Neuronal stem cell (in vitro differentiated cells): ENCODE measurements around the gene ACAD10.
"Not testable (repeated sequence)": the region's sequence is repeated elsewhere in the genome, so short reads cannot be mapped to it uniquely, and the experiment has no call there.

ENCODE experiments used
- DNase-seq: peaks from one replicate; pipeline ENCODE4 v3.0.0-alpha.2; 2013; ENCODE audit warnings: low spot score
- H2AFZ ChIP-seq: one replicate; pipeline ENCODE4 v1.6.1; 2013; ENCODE audit warnings: mild to moderate bottlenecking, low read length, inconsistent platforms
- H2AK5ac ChIP-seq: 2 replicates; pipeline ENCODE4 v1.6.1; 2013; ENCODE audit warnings: low read depth, mild to moderate bottlenecking, inconsistent platforms, low read length, moderate library complexity, mixed read lengths
- H2BK120ac ChIP-seq: 2 replicates; pipeline ENCODE4 v1.6.1; 2013; ENCODE audit warnings: low read depth, mild to moderate bottlenecking, inconsistent platforms, low read length, moderate library complexity, mixed read lengths
- H2BK12ac ChIP-seq: one replicate; pipeline ENCODE4 v1.6.1; 2013; ENCODE audit warnings: low read length, inconsistent platforms
- H2BK15ac ChIP-seq: 2 replicates; pipeline ENCODE4 v1.6.1; 2013; ENCODE audit warnings: mild to moderate bottlenecking, low read length, inconsistent platforms, mixed read lengths
- H2BK5ac ChIP-seq: one replicate; pipeline ENCODE4 v1.6.1; 2013; ENCODE audit warnings: inconsistent platforms, mild to moderate bottlenecking, low read length, moderate library complexity
- H3K14ac ChIP-seq: one replicate; pipeline ENCODE4 v1.6.1; 2013; ENCODE audit warnings: low read length, inconsistent platforms
- H3K18ac ChIP-seq: 2 replicates; pipeline ENCODE4 v1.6.1; 2013; ENCODE audit warnings: low read length, inconsistent platforms
- H3K23ac ChIP-seq: 2 replicates; pipeline ENCODE4 v1.6.1; 2013; ENCODE audit warnings: low read depth, mild to moderate bottlenecking, mixed read lengths, low read length, inconsistent platforms; ENCODE audit not compliant: poor library complexity
- H3K27ac ChIP-seq: replicated peaks from 3 replicates; pipeline ENCODE4 v1.5.1; 2013; ENCODE audit warnings: low read length, inconsistent platforms
- H3K27me3 ChIP-seq, 3 experiments: 2 replicates each; pipeline ENCODE4 v1.6.1; 2013; ENCODE audit warnings: low read length in 3 of 3, mild to moderate bottlenecking in 2 of 3, inconsistent platforms in 1 of 3, low read depth in 1 of 3, mixed read lengths in 1 of 3, moderate library complexity in 1 of 3; ENCODE audit not compliant: control insufficient read depth in 3 of 3, insufficient read depth in 3 of 3
- H3K36me3 ChIP-seq, 2 donors: replicated peaks in 1 of 2; 2 replicates each; pipeline ENCODE4 v1.6.1; 2013; ENCODE audit warnings: low read length in 2 of 2; ENCODE audit not compliant: control insufficient read depth in 2 of 2, insufficient read depth in 2 of 2
- H3K4ac ChIP-seq: 2 replicates; pipeline ENCODE4 v1.6.1; 2013; ENCODE audit warnings: inconsistent platforms, mild to moderate bottlenecking, low read length, moderate library complexity
- H3K4me1 ChIP-seq, 2 donors: 1 replicate in 1 of 2; 2 replicates in 1 of 2; pipeline ENCODE4 v1.6.1; 2013; ENCODE audit warnings: low read length in 2 of 2, low read depth in 1 of 2; ENCODE audit not compliant: control insufficient read depth in 2 of 2, insufficient read depth in 1 of 2
- H3K4me2 ChIP-seq: one replicate; pipeline ENCODE4 v1.6.1; 2013; ENCODE audit warnings: mild to moderate bottlenecking, low read length, inconsistent platforms; ENCODE audit not compliant: insufficient read depth, poor library complexity, severe bottlenecking
- H3K4me3 ChIP-seq, 2 donors: 2 replicates each; pipeline ENCODE4 v1.5.1; 2013; ENCODE audit warnings: low read length in 2 of 2, mild to moderate bottlenecking in 2 of 2, inconsistent platforms in 1 of 2, moderate library complexity in 1 of 2
- H3K79me1 ChIP-seq: one replicate; pipeline ENCODE4 v1.6.1; 2013; ENCODE audit warnings: low read depth, mild to moderate bottlenecking, inconsistent platforms, low read length, moderate library complexity
- H3K9ac ChIP-seq: one replicate; pipeline ENCODE4 v1.6.1; 2013; ENCODE audit warnings: mild to moderate bottlenecking, low read depth, low read length, inconsistent platforms; ENCODE audit not compliant: poor library complexity
- H3K9me3 ChIP-seq, 2 donors: replicated peaks in 1 of 2; 2 replicates each; pipeline versions ENCODE3 to v1.6.1; 2013; ENCODE audit warnings: low read length in 2 of 2, mild to moderate bottlenecking in 2 of 2, inconsistent platforms in 1 of 2, low read depth in 1 of 2, mixed read lengths in 1 of 2, moderate library complexity in 1 of 2; ENCODE audit not compliant: control insufficient read depth in 2 of 2, insufficient read depth in 1 of 2
- H4K8ac ChIP-seq: one replicate; pipeline ENCODE4 v1.6.1; 2013; ENCODE audit warnings: low read depth, mild to moderate bottlenecking, inconsistent platforms, low read length, moderate library complexity
- H4K91ac ChIP-seq: one replicate; pipeline ENCODE4 v1.6.1; 2013; ENCODE audit warnings: low read length, low read depth, mild to moderate bottlenecking, inconsistent platforms; ENCODE audit not compliant: poor library complexity
- WGBS, 2 donors: extraction: QIAGEN DNeasy Blood & Tissue Kit; methylation state at CpG; one replicate each; pipeline ENCODE4 v1.1.7; 2013; ENCODE audit warnings: missing lambda C conversion rate in 2 of 2, mixed read lengths in 1 of 2; ENCODE audit not compliant: insufficient read length in 2 of 2, insufficient replicate concordance in 1 of 2; ENCODE audit errors: extremely low coverage in 2 of 2; 5-methylcytosine and 5-hydroxymethylcytosine counted together

ACAD10 gene

DNA sequence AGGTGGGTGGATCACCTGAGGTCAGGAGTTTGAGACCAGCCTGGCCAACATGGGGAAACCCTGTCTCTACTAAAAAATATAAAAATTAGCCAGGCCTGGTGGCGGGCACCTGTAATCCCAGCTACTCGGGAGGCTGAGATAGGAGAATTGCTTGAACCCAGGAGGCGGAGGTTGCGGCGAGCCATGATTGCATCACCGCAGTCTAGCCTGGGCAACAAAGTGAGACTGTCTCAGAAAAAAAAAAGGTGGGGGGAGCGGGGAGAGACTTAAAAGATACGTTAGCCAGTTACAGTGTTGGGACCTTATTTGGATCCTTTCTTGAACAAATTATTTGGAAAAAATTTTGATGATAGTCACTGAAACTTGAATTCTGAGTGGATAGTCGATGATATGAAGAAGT is 53.7 kb downstream of the ACAD10 start:
- H2AK5ac ChIP-seq, H3K9me3 ChIP-seq, H2AFZ ChIP-seq, H3K14ac ChIP-seq, H3K4me2 ChIP-seq, H3K27ac ChIP-seq, H3K4me3 ChIP-seq, H2BK120ac ChIP-seq, H4K8ac ChIP-seq, H3K18ac ChIP-seq, H3K4me1 ChIP-seq, H2BK12ac ChIP-seq, H3K79me1 ChIP-seq, H3K23ac ChIP-seq, H3K4ac ChIP-seq, H4K91ac ChIP-seq, DNase-seq, H3K27me3 ChIP-seq, H2BK15ac ChIP-seq, H2BK5ac ChIP-seq, H3K9ac ChIP-seq: not testable (repeated sequence)
- 100% methylated on average over 1 of the region's 9 CpGs; no CpG with 5 or more reads in 1 of the 2 donors for WGBS, 2 donors
- H3K36me3 ChIP-seq: peaks cover 3 to 47% of the 10 kb centered on the region in 2 donors

GRCh38 chr12:111741235-111741812 is 55.5 kb downstream of the ACAD10 start:
- peaks cover 9 to 55% of the 10 kb centered on the region in 2 donors for H3K36me3 ChIP-seq
- no peak overlapping the region for H3K23ac ChIP-seq
- H3K79me1 ChIP-seq: peaks cover 3% of the 10 kb centered on the region
- no peak overlapping the region for H3K4ac ChIP-seq
- WGBS, 2 donors: no CpG with 5 or more reads among the region's 4 CpGs
- no peak overlapping the region for H3K4me2 ChIP-seq
- no peak overlapping the region for H2BK5ac ChIP-seq
- H3K18ac ChIP-seq: no peak overlapping the region
- DNase-seq: no peak
- no peak overlapping the region for H2BK12ac ChIP-seq
- H2AK5ac ChIP-seq: no peak overlapping the region
- no peak overlapping the region for H3K27ac ChIP-seq
- H3K4me1 ChIP-seq: no peaks in the 10 kb centered on the region
- H3K9me3 ChIP-seq: no peaks in the 10 kb centered on the region
- H2BK120ac ChIP-seq: no peak overlapping the region
- no peak overlapping the region for H2BK15ac ChIP-seq
- no peak overlapping the region for H3K9ac ChIP-seq
- no peak overlapping the region for H3K14ac ChIP-seq
- H4K8ac ChIP-seq: no peak overlapping the region
- no peak overlapping the region for H3K4me3 ChIP-seq
- no peak overlapping the region for H2AFZ ChIP-seq
- H4K91ac ChIP-seq: no peak overlapping the region
- H3K27me3 ChIP-seq: no peaks in the 10 kb centered on the region

- H3K18ac ChIP-seq: no peak overlapping the region
- peak overlapping the region; percentile 39 for H3K23ac ChIP-seq
- no peak overlapping the region for H3K9ac ChIP-seq
- H4K8ac ChIP-seq: no peak overlapping the region
- H2BK15ac ChIP-seq: no peak overlapping the region
- no peak overlapping the region for H2BK5ac ChIP-seq
- H3K4me1 ChIP-seq: peaks cover 0 to 6% of the 10 kb centered on the region in 2 donors
- H3K27ac ChIP-seq: no peak overlapping the region
- H2AFZ ChIP-seq: no peak overlapping the region
- no peak for DNase-seq
- no peak overlapping the region for H4K91ac ChIP-seq
- H2BK120ac ChIP-seq: no peak overlapping the region
- peaks cover 25 to 53% of the 10 kb centered on the region in 2 donors for H3K36me3 ChIP-seq
- H3K27me3 ChIP-seq: no peaks in the 10 kb centered on the region
- peaks cover 2% of the 10 kb centered on the region for H3K79me1 ChIP-seq
- no peak overlapping the region for H3K4me2 ChIP-seq
- H3K4ac ChIP-seq: no peak overlapping the region
- no peak overlapping the region for H3K14ac ChIP-seq
- no CpG with 5 or more reads among the region's 4 CpGs for WGBS, 2 donors
- H2AK5ac ChIP-seq: no peak overlapping the region
- no peak overlapping the region for H2BK12ac ChIP-seq
- no peaks in the 10 kb centered on the region for H3K9me3 ChIP-seq
- H3K4me3 ChIP-seq: no peak overlapping the region
Measured at GRCh38 chr12:111745211-111745610, 59.4 kb downstream of the ACAD10 start.

- no peak overlapping the region for H4K91ac ChIP-seq
- H3K79me1 ChIP-seq: peaks cover 1% of the 10 kb centered on the region
- peak overlapping the region in 1 of 2 donors; percentile 21 for H3K4me3 ChIP-seq
- peak overlapping the region; percentile 59 for H3K23ac ChIP-seq
- DNase-seq: no peak
- H3K18ac ChIP-seq: no peak overlapping the region
- no peak overlapping the region for H3K4me2 ChIP-seq
- no peak overlapping the region for H3K27ac ChIP-seq
- H2BK120ac ChIP-seq: no peak overlapping the region
- no peak overlapping the region for H3K4ac ChIP-seq
- H3K4me1 ChIP-seq: peaks cover 0 to 6% of the 10 kb centered on the region in 2 donors
- no peak overlapping the region for H2BK15ac ChIP-seq
- no peaks in the 10 kb centered on the region for H3K27me3 ChIP-seq
- no CpG with 5 or more reads among the region's 9 CpGs for WGBS, 2 donors
- no peak overlapping the region for H4K8ac ChIP-seq
- no peaks in the 10 kb centered on the region for H3K9me3 ChIP-seq
- no peak overlapping the region for H2BK12ac ChIP-seq
- no peak overlapping the region for H2BK5ac ChIP-seq
- no peak overlapping the region for H3K14ac ChIP-seq
- no peak overlapping the region for H3K9ac ChIP-seq
- peaks cover 27 to 62% of the 10 kb centered on the region in 2 donors for H3K36me3 ChIP-seq
- no peak overlapping the region for H2AFZ ChIP-seq
- H2AK5ac ChIP-seq: no peak overlapping the region
Measured at GRCh38 chr12:111747333-111747732, 61.5 kb downstream of the ACAD10 start.
